CD14-positive monocyte (primary cell): ENCODE results near the gene RBM38. TPM values are rescaled to one million over a fixed set of nuclear protein-coding genes. Genes with fewer than 3 reads are reported as not detected.

Source experiments
- DNase-seq, 3 donors: peaks; one replicate each; pipeline ENCODE4 v3.0.0-alpha.2; 2011 to 2022
- H2AFZ ChIP-seq: 2 replicates; pipeline ENCODE4 v1.6.0; 2012; ENCODE audit warnings: mild to moderate bottlenecking, low read depth, low read length, inconsistent platforms; ENCODE audit not compliant: insufficient read depth, poor library complexity, severe bottlenecking
- H3K27ac ChIP-seq, 2 donors: 1 replicate in 1 of 2; 2 replicates in 1 of 2; pipeline ENCODE4 v1.5.1; 2012 to 2013; ENCODE audit warnings: low read length in 2 of 2, control low read depth in 1 of 2, inconsistent platforms in 1 of 2, low read depth in 1 of 2, mild to moderate bottlenecking in 1 of 2
- H3K27me3 ChIP-seq, 2 donors: one replicate each; pipeline versions ENCODE4 v1.6.0 to v1.6.1; 2011 to 2013; ENCODE audit warnings: low read length in 2 of 2; ENCODE audit not compliant: control insufficient read depth in 2 of 2, insufficient read depth in 2 of 2
- H3K36me3 ChIP-seq, 2 donors: replicated peaks in 1 of 2; 1 replicate in 1 of 2; 2 replicates in 1 of 2; pipeline versions ENCODE4 v1.5.1 to v1.6.1; 2012 to 2013; ENCODE audit warnings: low read length in 2 of 2, control low read depth in 1 of 2, inconsistent platforms in 1 of 2, mild to moderate bottlenecking in 1 of 2; ENCODE audit not compliant: insufficient read depth in 2 of 2, control insufficient read depth in 1 of 2
- H3K4me1 ChIP-seq, 2 donors: 1 replicate in 1 of 2; 2 replicates in 1 of 2; pipeline versions ENCODE4 v1.5.1 to v1.6.1; 2012 to 2013; ENCODE audit warnings: low read length in 2 of 2, control low read depth in 1 of 2, inconsistent platforms in 1 of 2, mild to moderate bottlenecking in 1 of 2, moderate library complexity in 1 of 2; ENCODE audit not compliant: insufficient read depth in 2 of 2, control insufficient read depth in 1 of 2
- H3K4me2 ChIP-seq: replicated peaks from 2 replicates; pipeline ENCODE3; 2012; ENCODE audit warnings: low read length, moderate library complexity, mild to moderate bottlenecking; ENCODE audit not compliant: poor library complexity, severe bottlenecking; ENCODE audit errors: extremely low read depth
- H3K4me3 ChIP-seq, 3 experiments: fragments of 200-600 bp in 1 of 3; sonication (generic) in 1 of 3; replicated peaks in 1 of 3; 1 replicate in 2 of 3; 2 replicates in 1 of 3; pipeline ENCODE4 v1.5.1; 2011 to 2013; ENCODE audit warnings: low read length in 3 of 3, mild to moderate bottlenecking in 3 of 3, control low read depth in 2 of 3, low read depth in 2 of 3, inconsistent platforms in 1 of 3, moderate library complexity in 1 of 3
- H3K79me2 ChIP-seq: 2 replicates; pipeline ENCODE4 v1.6.0; 2012; ENCODE audit warnings: mild to moderate bottlenecking, control low read depth, inconsistent platforms, low read length, moderate library complexity; ENCODE audit not compliant: insufficient read depth
- H3K9ac ChIP-seq: 2 replicates; pipeline ENCODE4 v1.6.0; 2017; ENCODE audit warnings: low read length, mild to moderate bottlenecking; ENCODE audit not compliant: insufficient read depth, poor library complexity, severe bottlenecking
- H3K9me3 ChIP-seq, 2 donors: replicated peaks in 1 of 2; 1 replicate in 1 of 2; 2 replicates in 1 of 2; pipeline versions ENCODE4 v1.5.1 to v1.6.1; 2012 to 2013; ENCODE audit warnings: low read length in 2 of 2, control low read depth in 1 of 2; ENCODE audit not compliant: control insufficient read depth in 1 of 2, insufficient read depth in 1 of 2
- H4K20me1 ChIP-seq: 2 replicates; pipeline ENCODE4 v1.6.0; 2012; ENCODE audit warnings: mild to moderate bottlenecking, low read length, control low read depth, moderate library complexity; ENCODE audit not compliant: insufficient read depth
- H3K27ac Mint-ChIP-seq, 7 donors: one replicate each; pipeline ENCODE4 v1.8.0; 2020; ENCODE audit warnings: mild to moderate bottlenecking in 7 of 7, mixed read lengths in 7 of 7, moderate library complexity in 6 of 7, inconsistent platforms in 2 of 7
- H3K27me3 Mint-ChIP-seq, 3 donors: one replicate each; pipeline ENCODE4 v1.8.0; 2021 to 2022; ENCODE audit warnings: low read depth in 3 of 3, mild to moderate bottlenecking in 3 of 3, mixed read lengths in 3 of 3, moderate library complexity in 3 of 3, inconsistent platforms in 1 of 3
- H3K36me3 Mint-ChIP-seq, 2 donors: one replicate each; pipeline ENCODE4 v1.8.0; 2020; ENCODE audit warnings: mixed read lengths in 2 of 2, inconsistent platforms in 1 of 2, mild to moderate bottlenecking in 1 of 2
- H3K4me1 Mint-ChIP-seq: one replicate; pipeline ENCODE4 v1.8.0; 2020; ENCODE audit warnings: mild to moderate bottlenecking, mixed read lengths
- H3K4me3 Mint-ChIP-seq, 2 donors: one replicate each; pipeline ENCODE4 v1.8.0; 2020; ENCODE audit warnings: mild to moderate bottlenecking in 2 of 2, mixed read lengths in 2 of 2, moderate library complexity in 1 of 2
- H3K9me3 Mint-ChIP-seq, 7 donors: one replicate each; pipeline ENCODE4 v1.8.0; 2020 to 2022; ENCODE audit warnings: mixed read lengths in 7 of 7, mild to moderate bottlenecking in 6 of 7, moderate library complexity in 6 of 7, inconsistent platforms in 2 of 7
- WGBS: methylation state at CpG from one replicate; pipeline ENCODE4 v1.1.5; 2013; ENCODE audit warnings: missing lambda C conversion rate; ENCODE audit not compliant: insufficient coverage; 5-methylcytosine and 5-hydroxymethylcytosine counted together
- intact Hi-C, 2 donors: fragments of 100-400 bp; cut with micrococcal nuclease; formaldehyde crosslinking; loops; one replicate each; pipeline versions ENCODE4 v1.15.0 to v1.15.1; 2023
- polyA plus RNA-seq, 3 donors: library from polyadenylated mRNA; depleted of rRNA in 1 of 3; unstranded in 2 of 3; stranded (reverse) in 1 of 3; fragments of 300-500 nt in 2 of 3; fragments of >200 nt in 1 of 3; fragmentation: Illumina TruSeq in 2 of 3; gene quantifications; 1 replicate in 2 of 3; 2 replicates in 1 of 3; pipeline ENCODE4 v1.2.3, GENCODE V29; 2012 to 2021
- TF ChIP-seq, protein P1 (sequence below): fragments of 200-600 bp; IDR thresholded peaks from one replicate; pipeline ENCODE4 v1.8.0; 2022; ENCODE audit warnings: antibody characterized with exemption, mild to moderate bottlenecking

Gene RBM38
- polyA plus RNA-seq, 3 donors, result 7.5 to 48.3 (median 17.8) TPM

DNA sequence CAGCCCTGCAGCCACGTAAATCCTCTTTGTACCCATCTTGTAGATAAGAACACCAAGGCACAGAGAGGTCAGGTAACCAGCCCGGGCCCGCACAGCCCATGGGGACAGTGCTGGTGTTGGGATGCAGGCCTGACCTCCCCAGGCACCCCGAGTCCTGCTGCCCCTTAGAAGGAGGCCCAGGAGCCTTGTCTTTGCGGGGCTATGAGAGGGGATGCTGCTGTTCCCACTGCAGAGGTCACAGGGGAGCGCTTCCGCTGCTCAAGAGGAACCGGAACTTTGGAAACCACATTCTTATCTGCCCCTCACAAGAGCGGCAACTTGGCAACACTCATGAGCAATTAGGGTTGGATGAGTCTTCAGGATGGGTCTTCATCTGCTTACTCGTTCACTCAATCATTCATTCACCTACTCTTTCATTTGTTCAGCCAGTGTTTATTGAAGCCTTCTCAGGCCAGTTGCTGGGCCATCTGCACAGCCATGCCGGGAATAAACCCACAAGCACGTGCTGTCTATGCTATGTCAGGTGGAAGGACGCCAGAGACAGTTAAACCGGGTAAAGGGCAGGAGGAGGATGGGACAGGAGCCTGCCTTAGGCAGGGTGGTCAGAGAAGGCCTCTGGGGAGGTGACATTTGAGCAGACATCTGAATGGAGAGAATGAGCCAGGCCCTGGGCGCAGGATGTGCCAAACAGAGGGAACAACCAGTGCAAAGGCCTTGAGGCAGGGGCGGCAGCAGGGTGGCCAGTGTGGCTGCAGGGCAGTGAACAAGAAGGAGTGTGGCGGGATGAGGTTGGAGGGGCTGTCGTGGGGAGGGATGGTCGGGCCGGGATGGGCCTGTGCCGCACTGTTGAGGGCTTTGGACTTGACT, 60.8 kb downstream of the RBM38 start:
- Histone ChIP-seq H3K36me3 (no peaks in the 10 kb centered on the region), H4K20me1 (no peaks in the 10 kb centered on the region), H3K9ac (no peak overlapping the region), H3K27ac (peak overlapping the region; percentile 77 to 84), H3K4me2 (peak overlapping the region; percentile 55), H3K27me3 (no peaks in the 10 kb centered on the region), H3K4me1 (peaks cover 49 to 63% of the 10 kb centered on the region in 2 donors), H3K79me2 (no peaks in the 10 kb centered on the region), H3K4me3 (peak overlapping the region in 1 of 3 experiments; percentile 49), H3K9me3 (no peaks in the 10 kb centered on the region), H2AFZ (peak overlapping the region; percentile 15)
- peak; percentile 67 to 84 (median 79) for DNase-seq
- Mint-ChIP-seq H3K36me3 (peaks cover 2 to 4% of the 10 kb centered on the region in 2 donors), H3K27ac (peak overlapping the region; percentile 94 to 99 (median 98)), H3K9me3 (peaks cover 0 to 4% (median 0%) of the 10 kb centered on the region in 7 donors), H3K4me1 (peaks cover 68% of the 10 kb centered on the region), H3K4me3 (no peak overlapping the region), H3K27me3 (peaks cover 0 to 6% (median 2%) of the 10 kb centered on the region in 3 donors)
- intact Hi-C loops, result loop anchor here (2.0 to 5.0 kb wide), 2 partner anchors 19 to 65 kb away; no protein-coding TSS in a partner anchor
- 56% methylated on average over 12 of the region's 21 CpGs for WGBS
- TF ChIP-seq, protein P1, sequence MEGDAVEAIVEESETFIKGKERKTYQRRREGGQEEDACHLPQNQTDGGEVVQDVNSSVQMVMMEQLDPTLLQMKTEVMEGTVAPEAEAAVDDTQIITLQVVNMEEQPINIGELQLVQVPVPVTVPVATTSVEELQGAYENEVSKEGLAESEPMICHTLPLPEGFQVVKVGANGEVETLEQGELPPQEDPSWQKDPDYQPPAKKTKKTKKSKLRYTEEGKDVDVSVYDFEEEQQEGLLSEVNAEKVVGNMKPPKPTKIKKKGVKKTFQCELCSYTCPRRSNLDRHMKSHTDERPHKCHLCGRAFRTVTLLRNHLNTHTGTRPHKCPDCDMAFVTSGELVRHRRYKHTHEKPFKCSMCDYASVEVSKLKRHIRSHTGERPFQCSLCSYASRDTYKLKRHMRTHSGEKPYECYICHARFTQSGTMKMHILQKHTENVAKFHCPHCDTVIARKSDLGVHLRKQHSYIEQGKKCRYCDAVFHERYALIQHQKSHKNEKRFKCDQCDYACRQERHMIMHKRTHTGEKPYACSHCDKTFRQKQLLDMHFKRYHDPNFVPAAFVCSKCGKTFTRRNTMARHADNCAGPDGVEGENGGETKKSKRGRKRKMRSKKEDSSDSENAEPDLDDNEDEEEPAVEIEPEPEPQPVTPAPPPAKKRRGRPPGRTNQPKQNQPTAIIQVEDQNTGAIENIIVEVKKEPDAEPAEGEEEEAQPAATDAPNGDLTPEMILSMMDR, result no peak

DNA sequence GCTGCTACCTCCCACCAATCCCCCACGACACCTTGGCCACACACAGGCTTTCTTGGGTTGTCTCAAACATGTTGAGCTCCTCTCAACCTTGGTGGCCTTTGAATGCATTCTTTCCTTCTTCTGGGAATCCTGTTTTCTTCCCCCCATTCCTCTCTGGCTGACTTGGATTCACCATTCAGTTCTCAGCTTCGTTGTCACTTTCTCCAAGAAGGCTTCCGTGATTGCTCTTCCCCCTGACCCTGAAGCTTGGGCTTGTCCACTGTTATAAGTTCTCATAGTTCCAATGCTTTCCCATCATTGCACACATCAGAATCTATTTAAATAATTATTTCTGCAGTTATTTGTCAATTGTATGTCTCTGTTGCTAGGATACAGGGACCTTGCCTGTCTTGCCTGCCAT, 64.2 kb downstream of the RBM38 start:
- 71% methylated on average over 3 of the region's 3 CpGs for WGBS
- H3K4me3 Mint-ChIP-seq, result no peak overlapping the region
- TF ChIP-seq, protein P1, result no peak
- no peaks in the 10 kb centered on the region for H3K27me3 ChIP-seq
- H3K4me2 ChIP-seq, result no peak overlapping the region
- H3K9me3 ChIP-seq, result peaks cover 0 to 3% of the 10 kb centered on the region in 2 donors
- intact Hi-C loops, result no loop called here
- peaks cover 0 to 5% (median 2%) of the 10 kb centered on the region in 3 donors for H3K27me3 Mint-ChIP-seq
- no peaks in the 10 kb centered on the region for H3K36me3 ChIP-seq
- H3K9me3 Mint-ChIP-seq, result peaks cover 0 to 4% (median 2%) of the 10 kb centered on the region in 7 donors
- H2AFZ ChIP-seq, result no peak overlapping the region
- H3K4me3 ChIP-seq, result no peak overlapping the region
- H3K27ac ChIP-seq, result no peak overlapping the region
- peaks cover 2 to 4% of the 10 kb centered on the region in 2 donors for H3K36me3 Mint-ChIP-seq
- H3K9ac ChIP-seq, result no peak overlapping the region
- H3K79me2 ChIP-seq, result no peaks in the 10 kb centered on the region
- H4K20me1 ChIP-seq, result no peaks in the 10 kb centered on the region
- DNase-seq, result no peak
- no peak overlapping the region for H3K27ac Mint-ChIP-seq
- peaks cover 65% of the 10 kb centered on the region for H3K4me1 Mint-ChIP-seq
- peaks cover 51 to 61% of the 10 kb centered on the region in 2 donors for H3K4me1 ChIP-seq
